GM12878 (cell line): ENCODE data around the gene NANOG. TPM values are rescaled to one million over a fixed set of nuclear protein-coding genes. Genes with fewer than 3 reads are reported as not detected.
"Not testable (repeated sequence)": the region's sequence is repeated elsewhere in the genome, so short reads cannot be mapped to it uniquely, and the experiment has no call there.

Experiments used
- ATAC-seq: fragments of 200-7000 bp; cut with Tn5 transposase; 3 replicates; pipeline ENCODE4 v1.9.1; 2020; ENCODE audit warnings: mild to moderate bottlenecking, moderate library complexity
- BruUV-seq: library from RNA; stranded (reverse); fragments of 400-500 nt; replicated peaks from 2 replicates; lab custom pipeline; 2021; lab: Mats Ljungman, UMichigan
- CTCF ChIA-PET: fragments of 300-600 bp; sonication (Branson Sonifier 250); formaldehyde crosslinking; extraction: SDS; loops from one replicate; lab custom pipeline; 2021; ENCODE audit warnings: inconsistent platforms; lab: Yijun Ruan, JAX
- POLR2A ChIA-PET: fragments of 350-600 bp; formaldehyde crosslinking; extraction: SDS; loops from one replicate; lab custom pipeline; 2021; ENCODE audit warnings: inconsistent platforms; lab: Charles Lee
- RAD21 ChIA-PET: fragments of 300-600 bp; sonication (Branson Sonifier 250); formaldehyde crosslinking; loops from one replicate; lab custom pipeline; 2023; ENCODE audit warnings: antibody characterized with exemption; ENCODE audit not compliant: unreplicated experiment; lab: Charles Lee
- SMC1A ChIA-PET: fragments of 300-600 bp; sonication (Branson Sonifier 250); formaldehyde crosslinking; loops from one replicate; lab custom pipeline; 2023; ENCODE audit not compliant: unreplicated experiment, uncharacterized antibody; lab: Charles Lee
- DNase-seq: peaks from one replicate; pipeline ENCODE4 v3.0.0-alpha.2; 2011; ENCODE audit warnings: low read depth, low spot score
- FAIRE-seq: peaks from 3 replicates; lab custom pipeline; 2011; peaks lifted over from hg19 to GRCh38; lab: Jason Lieb, UNC
- H2AFZ ChIP-seq: 2 replicates; pipeline ENCODE4 v1.6.0; 2011; ENCODE audit warnings: low read depth, low read length, control low read depth; ENCODE audit not compliant: control insufficient read depth
- H3K27ac ChIP-seq: 2 replicates; pipeline ENCODE4 v1.5.1; 2011; ENCODE audit warnings: control low read depth; ENCODE audit not compliant: control insufficient read depth, insufficient read depth
- H3K27me3 ChIP-seq, 2 experiments: replicated peaks in 1 of 2; 2 replicates each; pipeline versions ENCODE4 v1.6.0 to v1.6.1; 2011; ENCODE audit warnings: low read length in 1 of 2; ENCODE audit not compliant: control insufficient read depth in 2 of 2, insufficient read depth in 2 of 2
- H3K36me3 ChIP-seq, 2 experiments: 2 replicates each; pipeline ENCODE4 v1.5.1; 2011; ENCODE audit warnings: low read length in 1 of 2; ENCODE audit not compliant: control insufficient read depth in 2 of 2, insufficient read depth in 2 of 2
- H3K4me1 ChIP-seq: 2 replicates; pipeline ENCODE4 v1.6.1; 2011; ENCODE audit warnings: mild to moderate bottlenecking, low read length, moderate library complexity, mixed read lengths; ENCODE audit not compliant: control insufficient read depth, insufficient read depth
- H3K4me2 ChIP-seq: 2 replicates; pipeline ENCODE4 v1.6.0; 2011; ENCODE audit warnings: control low read depth; ENCODE audit not compliant: control insufficient read depth, insufficient read depth
- H3K4me3 ChIP-seq: fragments of 200-600 bp; sonication (generic); 2 replicates; pipeline ENCODE4 v1.5.1; 2016
- H3K79me2 ChIP-seq: 2 replicates; pipeline ENCODE4 v1.6.0; 2011; ENCODE audit warnings: low read length; ENCODE audit not compliant: control insufficient read depth, insufficient read depth
- H3K9ac ChIP-seq: 2 replicates; pipeline ENCODE4 v1.8.0; 2011; ENCODE audit warnings: low read length, control low read depth, mixed read lengths; ENCODE audit not compliant: control insufficient read depth, insufficient read depth
- H3K9me3 ChIP-seq: replicated peaks from 3 replicates; pipeline ENCODE4 v1.5.1; 2011; ENCODE audit warnings: mild to moderate bottlenecking, low read length; ENCODE audit not compliant: control insufficient read depth, insufficient read depth
- H4K20me1 ChIP-seq: 2 replicates; pipeline ENCODE4 v1.6.0; 2011; ENCODE audit not compliant: control insufficient read depth, insufficient read depth
- CHD1 ChIP-seq: IDR thresholded peaks from 2 replicates; pipeline ENCODE4 v1.6.1; 2012; ENCODE audit warnings: low read depth, low read length, improper control_type of control experiment
- FOXM1 ChIP-seq: IDR thresholded peaks from 2 replicates; pipeline ENCODE4 v1.6.1; 2012; ENCODE audit warnings: low read depth, mild to moderate bottlenecking, inconsistent platforms, low read length, moderate library complexity
- MLLT1 ChIP-seq: fragments of 450-650 bp; IDR thresholded peaks from 2 replicates; pipeline ENCODE4 v1.6.1; 2016; ENCODE audit warnings: mild to moderate bottlenecking
- RFX5 ChIP-seq: IDR thresholded peaks from 2 replicates; pipeline ENCODE4 v1.6.1; 2011; ENCODE audit warnings: low read depth, low read length, improper control_type of control experiment
- ZNF274 ChIP-seq: IDR thresholded peaks from one replicate; pipeline ENCODE4 v1.8.0; 2011; ENCODE audit not compliant: insufficient read length, insufficient read depth
- ZNF592 ChIP-seq: fragments of 450-650 bp; IDR thresholded peaks from 2 replicates; pipeline ENCODE4 v1.6.1; 2017; ENCODE audit warnings: mild to moderate bottlenecking, moderate library complexity
- WGBS: methylation state at CpG from one replicate; pipeline ENCODE4 v1.1.6; 2016; ENCODE audit warnings: low lambda C conversion rate; ENCODE audit not compliant: insufficient replicate concordance, insufficient coverage; ENCODE audit errors: missing lambda C conversion rate; 5-methylcytosine and 5-hydroxymethylcytosine counted together
- in situ Hi-C: fragments of 300-500 bp; cut with MboI; formaldehyde crosslinking; loops from 9 replicates; pipeline ENCODE4 v1.14.3; 2018; ENCODE audit warnings: mixed read lengths
- intact Hi-C: fragments of 100-400 bp; cut with micrococcal nuclease; formaldehyde crosslinking; loops from one replicate; pipeline ENCODE4 v1.14.2; 2022; ENCODE audit not compliant: unreplicated experiment
- polyA plus RNA-seq, 11 experiments: library from polyadenylated mRNA; depleted of rRNA in 4 of 11; unstranded in 6 of 11; stranded (reverse) in 5 of 11; fragments of >200 nt; fragmentation: Nextera tagmentation in 4 of 11; fragmentation: Illumina TruSeq in 1 of 11; extraction: Ambion mirVana in 4 of 11; extraction: Trizol in 1 of 11; gene quantifications; 1 replicate in 1 of 11; 2 replicates in 10 of 11; pipeline versions ENCODE4 v1.2.1 to v1.2.3, GENCODE V29; 2011 to 2016; ENCODE audit warnings: inconsistent platforms in 2 of 11, missing spikeins in 2 of 11, low read depth in 1 of 11
- total RNA-seq, 4 experiments: library from RNA; depleted of rRNA in 3 of 4; stranded (reverse); fragments of >200 nt in 3 of 4; fragmentation: Illumina TruSeq in 1 of 4; extraction: Trizol in 1 of 4; gene quantifications; 2 replicates each; pipeline versions ENCODE4 v1.2.1 to v1.2.3, GENCODE V29; 2013 to 2021

The NANOG gene
- total and polyA plus RNA-seq, 10 of the 15 experiments (the other 5 are each of a cell fraction or from before 2014, with no cell fraction given) = 0.51 TPM; not detected in 9

GRCh38 chr12:7844116-7844515, 54.9 kb downstream of the NANOG start (continued):
- no peak for TF ChIP-seq MLLT1
- TF ChIP-seq RFX5 = no peak
- no peak for TF ChIP-seq FOXM1
- TF ChIP-seq ZNF274 = no peak
- no peak for TF ChIP-seq CHD1
- no peak for TF ChIP-seq ZNF592

- H3K27me3 ChIP-seq, POLR2A ChIA-PET, H4K20me1 ChIP-seq, H2AFZ ChIP-seq, BruUV-seq, DNase-seq, H3K4me3 ChIP-seq, H3K36me3 ChIP-seq, in situ Hi-C loops, intact Hi-C loops, RAD21 ChIA-PET, H3K4me2 ChIP-seq, SMC1A ChIA-PET, H3K27ac ChIP-seq, H3K9ac ChIP-seq, H3K79me2 ChIP-seq, H3K9me3 ChIP-seq, H3K4me1 ChIP-seq: not testable (repeated sequence)
- WGBS = 3% methylated on average over 2 of the region's 4 CpGs
- peak; percentile 83 for ATAC-seq
- CTCF ChIA-PET = interaction anchor here (0.6 kb wide), 1 partner anchor 1652 kb away, joined by 3 read pairs; no protein-coding TSS in a partner anchor
- FAIRE-seq = peak; percentile 82
Observed at GRCh38 chr12:7847226-7848097, 58.3 kb downstream of the NANOG start.

- POLR2A ChIA-PET, ATAC-seq, H3K4me3 ChIP-seq, FAIRE-seq, H4K20me1 ChIP-seq, RAD21 ChIA-PET, H3K36me3 ChIP-seq, H3K27ac ChIP-seq, DNase-seq, H3K9ac ChIP-seq, SMC1A ChIA-PET, H2AFZ ChIP-seq, H3K79me2 ChIP-seq, H3K4me2 ChIP-seq, H3K4me1 ChIP-seq, BruUV-seq, in situ Hi-C loops, CTCF ChIA-PET, intact Hi-C loops, H3K9me3 ChIP-seq, H3K27me3 ChIP-seq: not testable (repeated sequence)
- 16% methylated on average over 2 of the region's 2 CpGs for WGBS
Observed at GRCh38 chr12:7848098-7848422, 58.9 kb downstream of the NANOG start.
